Middle frontal gyrus (tissue), 1 donor: ENCODE data around the gene CHCHD6.
A peak's percentile ranks its signal among the peaks of the same experiment; 100 is the strongest.

Source experiments
- DNase-seq: peaks from one replicate; pipeline ENCODE4 v3.0.0-alpha.2; 2015; ENCODE audit warnings: low spot score; ENCODE audit errors: extremely low spot score

Gene CHCHD6, protein sequence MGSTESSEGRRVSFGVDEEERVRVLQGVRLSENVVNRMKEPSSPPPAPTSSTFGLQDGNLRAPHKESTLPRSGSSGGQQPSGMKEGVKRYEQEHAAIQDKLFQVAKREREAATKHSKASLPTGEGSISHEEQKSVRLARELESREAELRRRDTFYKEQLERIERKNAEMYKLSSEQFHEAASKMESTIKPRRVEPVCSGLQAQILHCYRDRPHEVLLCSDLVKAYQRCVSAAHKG

DNA sequence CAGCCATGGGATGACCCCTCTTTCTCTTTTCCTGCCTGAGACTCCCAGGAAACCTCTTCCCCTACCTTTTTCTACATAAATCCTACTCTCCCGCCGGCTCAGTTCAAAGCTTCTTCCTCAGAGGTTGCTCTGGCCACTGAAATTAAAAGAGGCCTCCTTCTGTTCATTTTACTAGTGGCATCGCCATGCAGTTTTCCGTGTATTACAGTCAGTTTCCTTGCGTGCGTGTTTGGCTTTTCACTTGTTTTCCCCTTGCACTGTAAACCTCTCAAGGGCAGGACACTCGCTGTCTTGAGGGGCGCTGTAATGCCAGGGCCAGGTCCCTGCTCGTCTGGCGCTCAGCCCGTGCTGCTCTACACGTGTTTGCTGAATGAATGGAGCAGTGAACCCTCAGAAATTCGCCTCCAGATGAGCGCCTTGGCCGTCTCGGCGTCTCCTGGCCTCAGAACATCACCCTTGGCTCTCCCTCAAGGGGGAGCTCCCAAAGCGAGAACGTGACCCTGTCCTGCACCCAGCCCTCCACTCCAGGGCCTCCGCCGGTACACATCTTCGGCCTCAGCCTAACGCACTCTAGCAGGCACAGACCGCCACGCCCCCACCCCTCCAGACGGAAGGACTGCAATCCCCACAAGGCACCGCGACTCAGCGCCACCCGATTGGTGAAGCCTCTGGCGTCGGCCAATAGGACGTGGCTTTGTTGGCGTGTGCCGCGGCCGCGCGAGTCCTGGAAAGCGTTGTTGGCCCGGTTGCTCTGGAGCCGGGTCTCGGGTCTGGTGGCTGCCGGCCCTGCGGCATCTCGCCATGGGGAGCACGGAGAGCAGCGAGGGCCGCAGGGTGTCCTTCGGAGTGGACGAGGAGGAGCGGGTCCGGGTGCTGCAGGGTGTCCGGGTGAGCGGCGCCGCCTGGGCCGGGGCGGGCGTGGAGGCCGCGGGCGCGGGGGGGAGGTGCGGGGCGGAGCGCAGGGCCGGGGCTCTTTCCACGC lies at the start of gene CHCHD6:
TSS of gene CHCHD6 (plus strand) at position 729 of the 982 bp plus-strand sequence. CDS start at position 802, 73 bp downstream.
- DNase-seq: peak; percentile 92

DNA sequence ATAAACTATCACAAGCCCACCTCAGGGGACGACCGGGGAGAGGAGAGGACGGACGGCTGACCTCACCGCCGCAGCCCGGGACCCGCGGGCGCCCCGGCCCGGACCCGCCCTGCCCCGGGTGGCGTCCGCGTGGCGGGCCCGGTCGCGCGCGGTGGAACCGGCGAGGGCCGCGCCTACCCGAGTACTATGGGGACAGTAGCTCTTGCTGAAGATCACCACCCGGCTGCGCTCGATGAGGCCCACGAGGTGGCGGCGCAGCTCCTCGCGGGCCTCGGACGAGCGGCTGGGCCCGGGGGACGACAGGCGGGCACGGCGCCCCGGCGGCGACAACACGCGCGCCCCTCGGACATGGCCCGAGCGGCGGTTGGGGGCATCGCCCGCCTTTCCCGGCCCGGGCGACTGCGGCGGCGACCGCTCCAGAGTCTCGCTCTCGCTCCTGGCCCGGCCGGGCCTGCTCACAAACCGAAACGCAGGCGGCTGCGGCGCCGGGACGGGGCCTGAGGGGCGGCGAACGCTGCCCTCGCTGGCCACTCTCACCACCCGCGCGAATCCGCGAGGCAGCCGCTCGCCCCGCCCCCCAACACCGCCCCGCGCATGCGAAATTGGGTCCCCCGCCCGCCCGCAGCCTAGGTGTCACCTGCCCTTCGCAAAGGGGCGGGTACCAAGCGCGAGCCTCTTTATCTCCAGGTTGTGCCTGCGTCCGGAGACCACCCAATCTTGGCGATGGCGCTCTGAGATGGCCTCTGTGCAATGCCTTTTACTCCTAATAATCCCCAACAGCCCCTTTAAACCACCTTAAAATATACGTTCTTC lies 49.3 kb upstream of the CHCHD6 start, which contains the start of gene TXNRD3:
TSS of gene TXNRD3 (minus strand) at position 554 of the 813 bp plus-strand sequence.
- peak; percentile 26 for DNase-seq

DNA sequence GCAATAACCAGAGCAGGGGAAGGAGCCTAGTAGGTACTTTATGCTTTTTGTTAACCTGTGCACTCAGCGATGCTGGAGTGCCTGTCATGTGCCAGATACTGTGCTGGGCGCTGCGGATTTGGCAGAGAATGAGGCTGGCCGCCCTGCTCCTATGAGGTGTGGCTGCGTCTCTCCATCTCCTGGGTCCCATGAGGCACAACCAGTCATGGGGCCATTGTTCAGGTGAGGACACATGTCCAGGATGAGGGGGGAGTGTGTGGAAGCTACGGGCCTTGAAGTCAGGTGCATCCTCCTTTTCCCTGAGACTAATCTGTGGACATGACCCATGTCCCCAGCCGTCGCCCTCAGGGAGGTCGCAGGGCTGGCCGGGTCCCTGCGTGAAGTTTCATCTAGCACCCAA lies 48.2 kb upstream of the CHCHD6 start:
- DNase-seq: no peak

DNA sequence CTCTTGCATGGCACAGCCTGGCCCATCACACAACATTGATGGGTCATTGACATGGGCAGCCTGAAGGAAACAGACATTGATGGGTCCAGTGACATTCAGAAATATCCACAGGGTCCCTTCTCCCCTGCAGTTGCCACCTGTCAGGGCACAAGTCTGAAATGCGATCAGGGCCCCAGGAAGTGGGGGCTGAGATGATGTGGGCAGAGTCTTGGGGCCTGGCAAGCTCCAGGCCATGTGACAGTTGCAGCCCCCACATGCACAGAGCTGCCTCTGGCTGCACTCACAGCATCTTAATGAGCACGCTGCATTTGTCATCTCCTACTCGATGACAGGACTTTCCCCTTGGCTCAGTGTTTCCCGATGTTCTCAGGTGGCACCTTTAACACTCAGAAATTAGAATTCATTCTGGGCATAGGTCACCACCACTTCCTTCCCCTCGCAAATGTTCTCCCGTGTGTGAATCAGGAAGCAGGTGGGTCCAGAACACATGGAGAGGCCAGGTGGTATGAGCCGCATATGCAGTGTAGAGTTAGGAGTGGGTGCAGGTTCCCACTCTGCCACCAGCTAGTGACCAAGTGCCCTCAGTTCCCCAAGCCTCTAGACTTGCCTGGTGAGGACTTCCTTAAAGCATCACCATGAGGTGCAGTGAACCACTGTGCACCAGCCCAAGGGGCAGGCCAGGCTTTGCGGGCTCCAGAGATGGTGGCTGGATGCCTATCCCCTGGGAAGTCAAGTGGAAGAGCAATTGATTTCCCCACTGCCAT lies 47.5 kb upstream of the CHCHD6 start:
- DNase-seq: no peak

DNA sequence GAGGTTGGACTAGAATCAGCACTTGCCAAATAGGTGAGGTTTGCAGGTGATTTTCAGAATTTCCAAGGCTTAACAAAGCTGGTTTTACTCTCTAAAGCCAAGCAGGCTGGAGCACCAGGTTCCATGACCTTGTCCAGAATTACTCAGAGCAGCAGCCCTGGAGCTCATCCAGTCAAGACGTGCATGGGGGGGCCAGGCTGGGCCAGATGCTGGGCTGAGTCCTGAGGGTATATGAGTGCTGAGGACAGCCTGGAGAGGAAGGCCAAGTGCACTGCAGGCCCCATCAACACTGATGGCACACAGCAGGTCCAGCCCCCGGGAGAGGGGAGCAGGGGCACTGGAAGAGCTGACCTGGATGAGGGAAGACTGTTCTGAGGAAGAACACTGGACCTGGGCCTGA lies 46.1 kb upstream of the CHCHD6 start:
- no peak for DNase-seq

DNA sequence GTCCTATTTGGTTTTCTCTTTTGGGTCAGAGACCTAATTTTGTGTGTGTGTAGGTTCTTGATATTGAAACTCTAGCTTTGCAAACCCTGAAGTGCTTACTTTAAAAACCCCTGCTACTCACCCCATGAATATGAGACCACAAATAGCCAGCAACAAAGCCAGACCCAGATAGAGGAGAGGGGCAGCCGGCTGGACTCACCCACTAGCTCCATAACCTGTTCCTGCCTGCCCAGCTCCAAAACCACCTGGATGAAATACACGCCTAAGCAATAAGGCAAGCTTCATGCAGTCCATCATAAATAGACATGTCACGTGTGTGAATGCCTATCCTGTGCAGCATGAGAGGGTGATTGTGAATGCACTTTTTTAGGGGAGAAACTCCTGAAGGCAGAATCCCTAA lies 45.5 kb upstream of the CHCHD6 start:
- DNase-seq: no peak

DNA sequence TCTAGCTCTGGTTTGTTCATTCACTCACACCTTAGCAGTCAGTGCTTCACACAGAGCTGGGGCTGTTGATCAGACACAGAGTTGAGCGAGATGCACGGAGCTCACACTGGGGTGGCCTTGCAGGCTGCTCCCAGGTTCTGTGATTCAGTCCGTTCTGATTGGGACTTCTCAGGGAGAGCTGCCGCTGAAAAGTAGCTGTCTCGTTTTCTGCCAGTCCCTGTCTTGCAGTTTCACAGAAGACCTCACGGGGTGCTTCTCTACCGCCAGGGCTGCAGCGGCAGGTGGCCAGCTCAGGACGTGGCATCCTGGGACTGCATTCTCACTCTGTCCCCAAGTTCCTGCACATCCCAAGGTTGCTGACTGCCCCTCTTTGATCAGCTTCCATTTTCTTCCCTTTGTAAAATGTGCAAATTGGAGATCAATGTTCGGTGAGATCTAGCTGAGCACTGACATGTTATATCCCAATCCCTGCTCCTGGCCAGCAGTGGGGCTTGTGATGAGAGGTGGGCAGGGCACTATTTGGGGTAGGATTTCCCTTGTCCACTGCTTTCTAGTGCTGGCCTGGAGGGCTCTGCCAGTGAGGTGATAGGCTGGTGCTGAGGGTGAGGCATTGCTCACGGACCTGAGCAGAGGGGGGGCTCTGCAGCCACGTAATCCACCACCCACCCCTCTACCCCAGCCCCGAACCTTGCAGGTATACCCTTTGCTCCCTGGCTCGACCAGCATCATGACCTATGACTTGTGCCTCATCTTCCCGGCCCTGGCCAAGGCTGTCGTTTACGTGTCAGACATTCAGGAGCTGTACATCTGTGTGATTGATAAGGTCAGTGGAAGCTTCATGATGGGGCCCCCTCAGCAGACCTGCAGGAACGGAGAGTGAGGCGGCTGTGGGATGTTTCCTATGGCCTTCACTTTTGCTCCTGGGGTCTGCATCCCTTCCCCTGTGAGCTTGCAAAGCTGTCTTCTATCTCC lies 43.8 kb upstream of the CHCHD6 start:
- DNase-seq: no peak

DNA sequence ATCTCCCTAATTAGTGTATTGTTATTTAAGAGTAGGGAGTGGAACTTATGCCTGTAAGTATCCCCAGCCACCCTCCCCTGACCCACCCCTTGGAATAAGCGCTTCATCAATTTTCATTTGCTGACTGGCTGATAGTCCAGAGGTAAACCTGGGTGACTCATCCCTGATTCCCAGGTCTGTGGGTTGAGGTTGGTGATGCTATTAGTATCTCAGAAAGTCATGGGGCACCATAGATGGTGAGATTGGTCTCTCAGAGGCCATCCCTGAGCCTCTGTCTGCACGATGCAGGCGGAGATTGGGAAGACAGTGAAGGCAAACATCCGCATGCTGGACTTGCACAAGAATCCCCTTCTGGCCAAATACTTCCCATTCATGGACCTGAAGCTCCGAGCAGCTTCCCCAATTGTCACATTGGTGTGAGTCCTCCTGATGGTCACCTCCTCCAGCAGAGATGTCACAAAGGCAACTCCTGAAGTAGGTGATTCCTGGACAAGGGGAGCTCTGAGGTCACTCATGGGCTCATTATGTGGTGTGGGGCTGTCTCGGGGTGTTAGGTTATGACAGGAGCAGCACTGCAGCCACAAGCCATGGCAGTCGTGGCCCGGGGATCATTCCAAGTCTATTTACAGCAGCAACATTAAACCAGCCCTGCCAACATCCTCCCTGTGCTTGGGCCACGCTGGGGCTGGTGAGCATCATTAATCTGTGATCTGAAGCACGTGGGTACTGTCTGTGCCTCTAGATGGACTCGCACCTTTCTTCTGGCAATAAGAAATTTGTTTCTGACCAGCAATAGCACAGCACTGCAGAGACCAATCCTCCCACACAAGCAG lies 42.3 kb upstream of the CHCHD6 start:
- no peak for DNase-seq

DNA sequence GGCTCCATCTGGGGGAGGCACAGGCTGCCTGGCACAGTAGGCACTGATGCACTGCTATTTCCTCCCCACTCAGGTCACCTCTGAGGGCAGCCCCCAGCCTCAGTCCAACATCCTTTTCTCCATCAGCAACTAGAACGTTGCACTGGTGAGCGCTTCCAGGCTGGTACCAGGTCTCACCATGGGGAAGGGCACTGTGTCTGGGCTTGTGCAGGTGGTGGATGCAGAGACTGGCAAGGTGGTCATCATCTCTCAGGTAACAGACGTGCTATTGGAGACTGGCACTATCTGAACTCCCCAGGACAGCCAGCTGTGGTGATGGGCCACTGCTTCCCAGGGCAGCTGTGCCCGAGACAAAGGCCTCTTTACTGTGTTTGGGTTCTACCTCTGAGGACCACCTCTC lies 40.8 kb upstream of the CHCHD6 start:
- DNase-seq: no peak

DNA sequence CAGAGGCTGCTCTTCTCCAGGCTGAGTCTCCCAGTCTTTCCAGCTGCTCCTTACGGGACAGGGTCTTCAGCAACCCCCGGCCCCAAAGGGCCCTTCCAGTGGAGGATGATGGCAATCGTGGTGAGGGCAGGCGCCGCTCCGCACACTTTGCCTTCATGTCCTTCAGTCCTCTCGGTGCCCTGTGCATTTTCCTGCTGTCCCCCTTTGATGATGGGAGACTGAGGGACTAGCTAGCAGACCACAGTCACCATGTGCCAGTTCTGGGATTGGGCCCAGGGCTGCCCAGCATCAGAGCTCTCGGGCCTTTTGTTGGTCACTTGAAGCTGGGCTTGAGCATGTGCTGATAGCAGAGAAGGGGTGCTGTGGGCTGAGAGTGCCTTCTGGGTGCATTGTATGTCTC lies 40.3 kb upstream of the CHCHD6 start:
- no peak for DNase-seq

DNA sequence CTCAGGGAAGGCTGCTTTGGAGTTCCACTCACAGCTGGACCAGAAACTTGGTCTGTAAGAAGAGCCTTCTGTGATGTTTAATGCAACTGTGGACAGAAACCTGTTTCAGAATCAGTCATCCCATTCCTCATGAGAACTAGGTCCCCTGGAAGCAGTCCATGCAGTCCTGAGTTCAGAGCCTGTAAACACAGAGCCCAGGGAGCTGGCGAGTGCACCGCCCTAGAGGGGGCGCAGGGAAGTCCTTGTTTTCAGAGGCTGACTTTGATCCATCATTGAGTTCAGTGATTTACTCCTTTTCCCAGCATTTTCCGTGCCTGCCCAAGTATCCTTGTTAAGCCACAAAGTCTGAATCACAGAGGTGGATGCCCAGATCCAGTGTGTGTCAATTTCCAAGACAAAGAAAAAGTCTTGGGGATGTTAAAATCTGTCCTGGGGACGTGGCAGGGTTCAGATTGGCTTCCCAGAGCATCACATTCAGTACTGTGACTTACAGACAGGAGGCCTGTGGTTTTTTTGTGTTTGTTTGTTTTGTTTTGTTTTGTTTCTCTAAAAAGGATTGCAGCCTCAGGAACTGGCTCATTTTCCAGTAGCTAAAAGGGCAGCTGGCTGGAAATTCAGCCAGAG lies 39.3 kb upstream of the CHCHD6 start:
- DNase-seq: no peak

DNA sequence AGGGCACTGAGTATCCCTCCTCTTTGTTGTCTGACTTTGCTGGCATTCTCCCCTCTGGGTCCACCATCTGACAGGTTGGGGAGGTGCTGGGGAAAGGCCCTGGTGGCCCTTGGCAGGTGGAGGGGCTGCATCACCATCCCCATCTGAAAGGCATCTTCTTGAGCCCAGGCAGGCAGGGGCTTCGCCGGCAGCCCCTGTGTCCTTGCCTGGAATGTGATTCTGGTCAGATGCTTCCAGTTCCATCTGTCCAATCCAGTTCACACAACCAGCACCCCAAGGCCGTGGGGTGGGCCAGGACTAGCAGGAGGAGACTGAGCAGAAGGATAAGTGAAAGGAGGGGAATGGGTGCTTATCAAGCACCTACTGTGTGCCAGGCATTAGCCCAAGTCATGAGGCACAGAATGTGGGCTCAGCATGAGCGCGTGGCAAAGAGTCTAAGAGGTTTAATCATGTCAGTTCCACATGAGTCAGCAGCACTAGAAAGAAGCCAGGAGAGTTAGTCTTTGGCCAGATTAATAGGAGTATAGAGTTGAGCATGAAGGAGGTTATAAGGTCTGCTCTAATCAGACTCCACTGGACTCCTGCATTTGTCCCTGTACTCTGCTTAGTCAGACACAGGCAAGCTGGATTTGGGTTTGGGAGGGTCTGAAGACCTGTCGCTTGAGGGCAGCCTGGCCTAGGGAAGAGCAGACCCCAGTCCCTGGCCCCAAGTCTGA lies 38.7 kb upstream of the CHCHD6 start:
- DNase-seq: no peak

DNA sequence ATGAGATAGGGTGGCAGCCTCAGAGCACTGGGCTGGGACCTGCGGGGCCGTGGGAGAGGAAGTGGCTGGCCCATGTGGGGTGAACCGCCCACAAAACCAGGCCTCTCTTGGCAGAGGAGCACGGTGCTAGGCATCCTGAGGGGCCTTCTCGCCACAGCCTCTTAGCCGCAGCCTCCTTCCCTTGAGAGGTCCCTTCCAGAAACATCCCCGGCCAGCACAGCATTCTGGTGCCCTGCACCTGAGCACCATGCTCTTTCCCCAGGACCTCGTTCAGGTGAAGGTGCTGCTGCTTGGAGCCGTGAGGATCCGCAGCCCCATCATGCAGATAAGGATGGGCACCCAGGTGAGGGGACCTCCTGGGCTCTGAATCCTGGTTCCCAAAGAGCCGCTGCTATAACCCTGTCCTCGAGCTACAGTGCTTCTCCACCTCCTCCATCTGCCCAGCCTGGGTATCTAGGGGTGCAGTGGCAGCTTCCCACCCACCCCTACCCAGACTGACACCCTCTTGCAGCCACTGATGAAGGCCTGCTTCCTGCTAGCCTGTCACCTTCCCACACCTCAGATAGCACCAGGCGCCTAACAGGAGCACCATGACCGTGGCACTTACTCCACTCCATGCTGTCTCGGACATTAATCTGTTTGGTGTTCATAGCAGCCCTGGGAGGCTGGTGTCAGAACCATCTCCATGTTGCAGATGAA lies 37.9 kb upstream of the CHCHD6 start:
- no peak for DNase-seq

DNA sequence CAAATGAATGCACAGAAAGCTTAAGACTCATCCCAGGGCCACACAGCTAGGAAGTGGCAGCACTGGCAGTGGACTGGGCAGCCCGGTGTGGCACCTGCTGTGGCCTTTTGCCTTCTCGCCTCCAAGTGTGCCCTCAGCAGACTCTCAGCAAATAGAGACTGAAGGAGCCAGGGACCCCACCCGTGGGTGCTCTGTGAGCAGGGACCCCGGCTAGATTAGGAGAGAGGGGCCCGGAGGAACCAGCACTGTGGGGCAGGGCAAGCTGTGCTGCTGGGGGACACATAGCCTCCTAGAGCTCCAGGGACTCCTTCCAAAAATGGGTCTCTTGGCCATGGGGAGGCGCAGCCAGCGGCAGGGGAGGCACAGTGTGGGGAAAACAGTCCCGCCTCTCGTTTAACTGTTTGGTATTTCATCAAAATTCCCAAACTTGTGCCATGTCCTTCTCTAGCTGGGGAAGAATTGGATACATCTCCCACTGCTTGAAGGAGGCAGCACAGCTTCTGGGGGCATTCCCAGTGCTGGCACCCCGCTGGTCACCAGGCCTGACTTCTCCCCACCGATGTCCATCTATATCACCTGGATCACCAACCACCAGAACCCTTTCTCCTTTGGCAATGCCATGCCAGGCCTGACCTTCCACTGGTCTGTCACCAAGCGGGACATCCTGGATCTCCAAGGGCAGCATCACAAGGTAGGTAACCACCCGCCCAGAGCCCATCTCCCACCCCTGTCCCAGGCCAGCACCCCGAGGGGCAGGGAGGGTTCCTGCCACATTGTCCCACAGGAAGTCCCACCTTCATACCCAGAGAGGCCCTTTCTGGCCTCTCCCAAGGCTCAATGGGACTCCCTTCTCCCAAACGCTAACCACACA lies 37.1 kb upstream of the CHCHD6 start:
- no peak for DNase-seq

DNA sequence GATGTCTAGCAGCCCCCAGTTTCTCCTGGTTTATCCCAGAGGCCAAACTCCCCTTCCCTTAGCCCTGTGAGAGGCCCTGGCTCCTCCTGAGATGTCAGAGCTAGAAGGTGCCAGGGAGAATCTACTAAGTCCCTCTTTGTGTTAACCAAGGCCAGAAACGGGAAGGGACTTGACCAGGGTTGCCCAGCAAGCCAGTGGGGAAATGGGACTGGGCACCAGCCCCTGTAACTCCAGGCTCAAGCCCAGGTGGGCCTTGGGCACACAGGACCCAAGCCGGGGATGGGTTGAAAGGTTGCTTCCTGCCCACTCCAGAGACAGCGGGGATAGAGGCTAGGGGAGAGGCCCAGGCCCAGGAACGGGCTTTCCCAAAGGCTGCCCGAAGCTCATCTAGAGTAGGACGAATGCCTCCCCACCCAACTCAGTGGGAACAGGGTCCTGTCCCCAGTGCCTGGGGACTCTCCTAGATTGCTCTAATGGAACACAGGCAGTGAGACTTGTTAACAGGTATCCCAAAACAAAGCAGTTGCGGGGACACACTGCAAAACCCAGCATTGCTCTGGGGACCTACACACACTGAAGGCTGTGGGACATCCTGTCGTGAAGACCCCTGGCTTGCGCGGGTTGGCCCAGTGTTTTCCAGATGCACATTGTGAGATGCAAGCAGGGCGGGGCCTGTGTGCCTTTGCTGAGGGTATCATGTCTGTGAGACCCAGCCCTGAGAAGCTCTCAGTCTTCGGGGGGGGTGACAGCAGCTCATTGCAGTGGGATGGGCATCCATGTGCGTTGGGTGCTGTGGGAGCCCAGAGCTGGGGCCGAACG lies 36.2 kb upstream of the CHCHD6 start:
- no peak for DNase-seq
